PC-3 (cell line): Measurements from ENCODE around the gene GAMT. TPM values are rescaled to one million over a fixed set of nuclear protein-coding genes. Genes with fewer than 3 reads are reported as not detected.

Source experiments
- ATAC-seq: fragments of 200-7000 bp; cut with Tn5 transposase; 2 replicates; pipeline ENCODE4 v1.9.1; 2020; ENCODE audit warnings: mild to moderate bottlenecking, moderate library complexity
- BruUV-seq: library from RNA; stranded (reverse); fragments of 400-500 nt; replicated peaks from 2 replicates; lab custom pipeline; 2021; lab: Mats Ljungman, UMichigan
- CTCF ChIA-PET: fragments of 300-600 bp; sonication (Branson Sonifier 250); formaldehyde crosslinking; loops from one replicate; lab custom pipeline; 2022; ENCODE audit warnings: antibody characterized with exemption; lab: Charles Lee
- POLR2A ChIA-PET: fragments of 300-600 bp; sonication (Branson Sonifier 250); formaldehyde crosslinking; loops from one replicate; lab custom pipeline; 2022; ENCODE audit warnings: antibody characterized with exemption; ENCODE audit not compliant: unreplicated experiment; lab: Charles Lee
- DNase-seq: peaks from one replicate; pipeline ENCODE4 v3.0.0-alpha.2; 2015
- H2AFZ ChIP-seq: fragments of 300-600 bp; sonication (generic); 2 replicates; pipeline ENCODE4 v1.6.0; 2016; ENCODE audit warnings: antibody characterized with exemption, low read length
- H3F3A ChIP-seq: fragments of 300-600 bp; sonication (generic); one replicate; pipeline ENCODE4 v1.6.0; 2017; ENCODE audit warnings: antibody characterized with exemption, low read length, control low read depth, mild to moderate bottlenecking; ENCODE audit not compliant: unreplicated experiment
- H3K27ac ChIP-seq: fragments of 300-600 bp; sonication (generic); 2 replicates; pipeline ENCODE4 v1.5.1; 2016; ENCODE audit warnings: mild to moderate bottlenecking, low read length
- H3K27me3 ChIP-seq: fragments of 300-600 bp; sonication (generic); 2 replicates; pipeline ENCODE4 v1.6.1; 2016; ENCODE audit warnings: low read length, mixed read lengths
- H3K36me3 ChIP-seq: fragments of 300-600 bp; sonication (generic); 2 replicates; pipeline ENCODE4 v1.6.1; 2016; ENCODE audit warnings: low read depth, mixed run types, low read length, mixed read lengths
- H3K4me1 ChIP-seq: fragments of 300-600 bp; sonication (generic); 2 replicates; pipeline ENCODE4 v1.5.1; 2016; ENCODE audit warnings: low read length; ENCODE audit not compliant: insufficient read depth
- H3K4me2 ChIP-seq: fragments of 300-600 bp; sonication (generic); 2 replicates; pipeline ENCODE4 v1.6.0; 2016; ENCODE audit warnings: low read length
- H3K4me3 ChIP-seq: fragments of 300-600 bp; sonication (generic); 2 replicates; pipeline ENCODE4 v1.5.1; 2016; ENCODE audit warnings: mild to moderate bottlenecking, low read length, mixed read lengths
- H3K79me2 ChIP-seq: fragments of 300-600 bp; sonication (generic); 2 replicates; pipeline ENCODE4 v1.6.1; 2017; ENCODE audit warnings: low read length, mixed read lengths
- H3K9ac ChIP-seq: fragments of 300-600 bp; sonication (generic); 2 replicates; pipeline ENCODE4 v1.6.0; 2016; ENCODE audit warnings: mild to moderate bottlenecking, low read length
- H3K9me2 ChIP-seq: fragments of 300-600 bp; sonication (generic); replicated peaks from 2 replicates; pipeline ENCODE4 v1.6.1; 2016; ENCODE audit warnings: mixed run types, low read length, mixed read lengths
- H3K9me3 ChIP-seq: fragments of 300-600 bp; sonication (generic); 2 replicates; pipeline ENCODE4 v1.6.1; 2016; ENCODE audit warnings: low read length, mixed read lengths
- H4K20me1 ChIP-seq: fragments of 300-600 bp; sonication (generic); 2 replicates; pipeline ENCODE4 v1.6.1; 2016; ENCODE audit warnings: low read length, mixed read lengths
- CTCF ChIP-seq: fragments of 300-600 bp; sonication (generic); conservative IDR thresholded peaks from 2 replicates; pipeline ENCODE4 v1.5.1; 2017; ENCODE audit warnings: antibody characterized with exemption, low read depth, mild to moderate bottlenecking, low read length
- EZH2 ChIP-seq: fragments of 300-600 bp; sonication (generic); IDR thresholded peaks from one replicate; pipeline ENCODE4 v1.6.1; 2017; ENCODE audit warnings: antibody characterized with exemption, mild to moderate bottlenecking, low read length; ENCODE audit not compliant: unreplicated experiment
- EZH2phosphoT487 ChIP-seq: fragments of 300-600 bp; sonication (generic); IDR thresholded peaks from 2 replicates; pipeline ENCODE4 v1.6.1; 2018; ENCODE audit warnings: mild to moderate bottlenecking, antibody characterized with exemption, low read length, borderline replicate concordance
- intact Hi-C: fragments of 100-400 bp; cut with micrococcal nuclease; formaldehyde crosslinking; loops from 2 replicates; pipeline ENCODE4 v1.9.0; 2023
- total RNA-seq: library from RNA; depleted of rRNA; stranded (reverse); fragments of >200 nt; gene quantifications from 2 replicates; pipeline ENCODE4 v1.2.3, GENCODE V29; 2014

GAMT gene
- total RNA-seq, 1 experiment from 2014 or later = 75.6 TPM

DNA sequence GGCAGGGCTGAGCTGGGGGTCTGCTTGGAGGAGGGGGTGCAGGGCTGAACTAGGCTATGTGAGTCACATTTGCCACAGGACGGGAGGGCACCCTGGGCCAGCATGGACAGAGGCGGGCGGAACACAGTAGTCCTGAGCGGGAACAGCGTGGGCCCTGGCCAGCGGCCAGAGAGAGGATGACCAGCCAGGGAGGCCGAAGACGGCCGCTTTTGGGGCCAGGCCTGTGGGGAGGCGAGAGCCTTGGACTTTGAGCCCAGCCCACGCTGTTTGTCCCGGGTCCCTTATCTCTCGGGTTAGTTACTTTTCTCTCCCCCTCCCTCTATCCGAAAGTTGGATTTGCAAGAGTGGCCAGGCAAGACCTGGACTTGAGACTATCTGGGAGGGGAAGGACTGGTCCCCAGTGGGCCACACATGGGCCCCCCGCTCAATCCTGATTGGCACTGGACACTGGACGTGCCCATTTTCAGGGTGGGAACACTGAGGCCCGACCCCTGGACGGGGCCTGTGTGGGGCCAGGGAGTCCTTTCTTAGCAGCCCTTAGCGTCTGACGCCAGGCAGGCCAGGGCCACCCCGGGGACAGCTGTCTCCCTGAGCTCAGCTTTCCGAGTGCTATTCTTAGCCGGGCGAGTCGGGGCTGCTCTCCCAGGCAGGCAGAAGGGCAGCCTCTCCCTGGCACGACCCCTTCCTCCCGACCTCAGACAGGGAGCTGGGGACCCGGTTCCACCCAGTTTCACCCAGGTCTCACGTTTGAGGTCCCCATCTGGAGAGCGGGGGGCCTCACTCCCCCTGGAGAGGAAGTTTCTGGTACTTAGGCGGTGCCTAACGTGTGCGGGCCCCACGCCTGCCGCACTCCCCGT lies 833 bp downstream of the GAMT start:
- Histone ChIP-seq H3K9me3 (no peaks in the 10 kb centered on the region), H3K27me3 (no peaks in the 10 kb centered on the region), H3K36me3 (no peaks in the 10 kb centered on the region), H3F3A (no peaks in the 10 kb centered on the region), H4K20me1 (no peaks in the 10 kb centered on the region), H2AFZ (peak overlapping the region; percentile 78), H3K9ac (peak overlapping the region; percentile 63), H3K4me3 (peak overlapping the region; percentile 82), H3K27ac (no peak overlapping the region), H3K9me2 (no peaks in the 10 kb centered on the region), H3K4me2 (peak overlapping the region; percentile 96), H3K4me1 (no peaks in the 10 kb centered on the region), H3K79me2 (peaks cover 11% of the 10 kb centered on the region)
- ChIA-PET POLR2A (interaction anchor here (0.5 kb wide), 1 partner anchor 428 kb away, joined by 18 read pairs; no protein-coding TSS in a partner anchor), CTCF (no interaction called here)
- intact Hi-C loops = no loop called here
- DNase-seq (no peak), ATAC-seq (peak; percentile 42)
- no TSS peak for BruUV-seq
- TF ChIP-seq EZH2 (no peak), CTCF (no peak), EZH2phosphoT487 (no peak)

GRCh38 chr19:1399745-1400144 lies 1.6 kb downstream of the GAMT start:
- H3K79me2 ChIP-seq = peaks cover 11% of the 10 kb centered on the region
- intact Hi-C loops = no loop called here
- no peak overlapping the region for H3K4me2 ChIP-seq
- no peaks in the 10 kb centered on the region for H4K20me1 ChIP-seq
- H2AFZ ChIP-seq = no peak overlapping the region
- no peak for DNase-seq
- no peak overlapping the region for H3K9ac ChIP-seq
- H3K27me3 ChIP-seq = no peaks in the 10 kb centered on the region
- no peaks in the 10 kb centered on the region for H3K9me3 ChIP-seq
- ChIA-PET CTCF (no interaction called here), POLR2A (no interaction called here)
- no peak overlapping the region for H3K4me3 ChIP-seq
- no peaks in the 10 kb centered on the region for H3F3A ChIP-seq
- BruUV-seq = no TSS peak
- no peak for TF ChIP-seq EZH2
- TF ChIP-seq CTCF = no peak
- no peak for TF ChIP-seq EZH2phosphoT487
- no peak for ATAC-seq
- no peaks in the 10 kb centered on the region for H3K4me1 ChIP-seq
- H3K9me2 ChIP-seq = no peaks in the 10 kb centered on the region
- no peak overlapping the region for H3K27ac ChIP-seq
- no peaks in the 10 kb centered on the region for H3K36me3 ChIP-seq

- BruUV-seq = no TSS peak
Measured at GRCh38 chr19:1399079-1399478, 2.3 kb downstream of the GAMT start.

More at GRCh38 chr19:1399079-1399478, 2.3 kb downstream of the GAMT start:
- no peak overlapping the region for H3K27ac ChIP-seq
- H3K9me2 ChIP-seq = no peaks in the 10 kb centered on the region
- H3K27me3 ChIP-seq = no peaks in the 10 kb centered on the region
- H3K4me2 ChIP-seq = no peak overlapping the region
- POLR2A ChIA-PET = no interaction called here
- no peaks in the 10 kb centered on the region for H3K4me1 ChIP-seq
- intact Hi-C loops = no loop called here
- H3K36me3 ChIP-seq = no peaks in the 10 kb centered on the region
- CTCF ChIA-PET = no interaction called here
- no peak for DNase-seq
- no peak overlapping the region for H2AFZ ChIP-seq
- H3K79me2 ChIP-seq = peaks cover 11% of the 10 kb centered on the region
- no peaks in the 10 kb centered on the region for H4K20me1 ChIP-seq
- no peak for ATAC-seq
- H3F3A ChIP-seq = no peaks in the 10 kb centered on the region
- no peak for TF ChIP-seq EZH2
- TF ChIP-seq CTCF = no peak
- TF ChIP-seq EZH2phosphoT487 = no peak
- no peak overlapping the region for H3K4me3 ChIP-seq
- no peaks in the 10 kb centered on the region for H3K9me3 ChIP-seq
- H3K9ac ChIP-seq = no peak overlapping the region
